MCF 10A (cell line): ENCODE results near the gene CPZ. TPM values are rescaled to one million over a fixed set of nuclear protein-coding genes. Genes with fewer than 3 reads are reported as not detected.

ENCODE experiments used
- BruUV-seq: library from RNA; stranded (reverse); fragments of 400-500 nt; replicated peaks from 2 replicates; lab custom pipeline; 2021; lab: Mats Ljungman, UMichigan
- CTCF ChIA-PET: fragments of 300-600 bp; sonication (Branson Sonifier 250); formaldehyde crosslinking; extraction: SDS; loops from one replicate; lab custom pipeline; 2021; ENCODE audit warnings: antibody characterized with exemption, inconsistent platforms; lab: Yijun Ruan, JAX
- POLR2A ChIA-PET: fragments of 300-600, 350-650 bp; sonication (Branson Sonifier 250); formaldehyde crosslinking; extraction: SDS; loops from one replicate; lab custom pipeline; 2020; ENCODE audit warnings: antibody characterized with exemption, inconsistent platforms; lab: Yijun Ruan, JAX
- DNase-seq: peaks from one replicate; pipeline ENCODE4 v3.0.0-alpha.2; 2018; ENCODE audit not compliant: unreplicated experiment
- H3K27ac Mint-ChIP-seq: one replicate; pipeline ENCODE4 v1.8.0; 2022; ENCODE audit warnings: mild to moderate bottlenecking, low read depth, mixed read lengths; ENCODE audit not compliant: unreplicated experiment
- H3K27me3 Mint-ChIP-seq: one replicate; pipeline ENCODE4 v1.8.0; 2022; ENCODE audit warnings: mixed read lengths; ENCODE audit not compliant: insufficient read depth, unreplicated experiment
- H3K36me3 Mint-ChIP-seq: one replicate; pipeline ENCODE4 v1.8.0; 2022; ENCODE audit warnings: mild to moderate bottlenecking, moderate library complexity, mixed read lengths; ENCODE audit not compliant: insufficient read depth, unreplicated experiment
- H3K4me1 Mint-ChIP-seq: one replicate; pipeline ENCODE4 v1.8.0; 2022; ENCODE audit warnings: mixed read lengths; ENCODE audit not compliant: insufficient read depth, unreplicated experiment
- H3K4me3 Mint-ChIP-seq: one replicate; pipeline ENCODE4 v1.8.0; 2022; ENCODE audit warnings: mild to moderate bottlenecking, moderate library complexity, mixed read lengths; ENCODE audit not compliant: unreplicated experiment
- H3K9me3 Mint-ChIP-seq: one replicate; pipeline ENCODE4 v1.8.0; 2022; ENCODE audit warnings: mixed read lengths; ENCODE audit not compliant: unreplicated experiment
- intact Hi-C: fragments of 100-400 bp; cut with micrococcal nuclease; formaldehyde crosslinking; loops from 2 replicates; pipeline ENCODE4 v1.14.1; 2022
- total RNA-seq: library from RNA; stranded (reverse); gene quantifications from 2 replicates; pipeline ENCODE4 v1.2.3, GENCODE V29; 2022
- TF ChIP-seq, protein P1 (sequence below): fragments of 200-600 bp; IDR thresholded peaks from one replicate; pipeline ENCODE4 v1.8.0; 2022; ENCODE audit warnings: antibody characterized with exemption, mild to moderate bottlenecking; ENCODE audit not compliant: unreplicated experiment

Gene CPZ
- total RNA-seq, 1 experiment from 2014 or later, result not detected

DNA sequence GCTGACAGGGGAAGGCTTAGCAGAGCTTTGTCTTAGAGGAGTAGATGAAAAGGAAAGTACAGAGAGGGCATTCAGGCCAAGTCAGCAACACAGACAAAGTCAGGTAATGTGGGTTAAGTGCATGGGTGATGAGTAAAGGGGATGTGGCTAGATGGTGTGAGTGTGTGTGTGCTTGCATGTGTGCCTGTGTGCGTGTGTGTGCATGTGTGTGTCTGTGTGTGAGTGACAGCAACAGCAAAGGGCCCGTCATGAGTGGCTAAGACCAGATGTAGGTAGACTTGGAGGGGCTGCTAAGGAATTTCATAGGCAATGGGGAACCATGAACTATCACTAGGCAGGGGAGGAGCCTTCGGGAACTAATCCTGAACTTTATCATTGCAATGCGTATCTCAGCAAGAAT is 14.6 kb upstream of the CPZ start:
- no peak for DNase-seq
- intact Hi-C loops, result no loop called here
- ChIA-PET CTCF (interaction anchor here (0.6 to 0.7 kb wide), 2 partner anchors 44 to 110 kb away, joined by 3 read pairs; no protein-coding TSS in a partner anchor), POLR2A (no interaction called here)
- H3K4me3 Mint-ChIP-seq, result no peak overlapping the region
- H3K27me3 Mint-ChIP-seq, result peaks cover 53% of the 10 kb centered on the region
- TF ChIP-seq, protein P1, sequence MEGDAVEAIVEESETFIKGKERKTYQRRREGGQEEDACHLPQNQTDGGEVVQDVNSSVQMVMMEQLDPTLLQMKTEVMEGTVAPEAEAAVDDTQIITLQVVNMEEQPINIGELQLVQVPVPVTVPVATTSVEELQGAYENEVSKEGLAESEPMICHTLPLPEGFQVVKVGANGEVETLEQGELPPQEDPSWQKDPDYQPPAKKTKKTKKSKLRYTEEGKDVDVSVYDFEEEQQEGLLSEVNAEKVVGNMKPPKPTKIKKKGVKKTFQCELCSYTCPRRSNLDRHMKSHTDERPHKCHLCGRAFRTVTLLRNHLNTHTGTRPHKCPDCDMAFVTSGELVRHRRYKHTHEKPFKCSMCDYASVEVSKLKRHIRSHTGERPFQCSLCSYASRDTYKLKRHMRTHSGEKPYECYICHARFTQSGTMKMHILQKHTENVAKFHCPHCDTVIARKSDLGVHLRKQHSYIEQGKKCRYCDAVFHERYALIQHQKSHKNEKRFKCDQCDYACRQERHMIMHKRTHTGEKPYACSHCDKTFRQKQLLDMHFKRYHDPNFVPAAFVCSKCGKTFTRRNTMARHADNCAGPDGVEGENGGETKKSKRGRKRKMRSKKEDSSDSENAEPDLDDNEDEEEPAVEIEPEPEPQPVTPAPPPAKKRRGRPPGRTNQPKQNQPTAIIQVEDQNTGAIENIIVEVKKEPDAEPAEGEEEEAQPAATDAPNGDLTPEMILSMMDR, result no peak
- no TSS peak for BruUV-seq
- H3K27ac Mint-ChIP-seq, result no peak overlapping the region
- no peaks in the 10 kb centered on the region for H3K36me3 Mint-ChIP-seq
- no peaks in the 10 kb centered on the region for H3K9me3 Mint-ChIP-seq
- no peaks in the 10 kb centered on the region for H3K4me1 Mint-ChIP-seq

DNA sequence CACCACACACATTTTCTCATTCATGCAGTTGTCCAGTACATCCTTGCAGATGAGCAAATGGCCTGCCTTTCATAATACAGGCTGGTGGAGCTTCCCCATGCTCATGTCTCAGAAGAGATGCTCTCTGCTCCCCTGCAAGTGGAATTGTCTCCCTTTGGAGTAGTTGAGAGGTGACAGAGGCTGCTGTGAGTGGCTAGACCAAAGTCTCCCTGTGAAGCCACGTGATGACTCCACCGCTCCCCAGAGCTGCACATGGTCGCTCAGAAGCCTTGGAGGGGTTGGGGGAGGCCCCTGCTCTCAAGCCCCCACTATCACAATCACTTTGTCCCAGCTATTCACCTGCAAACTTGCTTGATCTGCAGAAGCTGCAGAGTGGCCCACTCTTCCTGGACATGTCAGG is 13.8 kb upstream of the CPZ start:
- intact Hi-C loops, result no loop called here
- POLR2A ChIA-PET, result no interaction called here
- Mint-ChIP-seq H3K36me3 (no peaks in the 10 kb centered on the region), H3K27me3 (peaks cover 53% of the 10 kb centered on the region), H3K4me1 (no peaks in the 10 kb centered on the region), H3K4me3 (no peak overlapping the region), H3K9me3 (no peaks in the 10 kb centered on the region), H3K27ac (no peak overlapping the region)
- TF ChIP-seq, protein P1, result no peak
- no peak for DNase-seq
- no TSS peak for BruUV-seq
- CTCF ChIA-PET, result interaction anchor here (0.7 kb wide), 1 partner anchor 351 kb away, joined by 5 read pairs; no protein-coding TSS in a partner anchor

DNA sequence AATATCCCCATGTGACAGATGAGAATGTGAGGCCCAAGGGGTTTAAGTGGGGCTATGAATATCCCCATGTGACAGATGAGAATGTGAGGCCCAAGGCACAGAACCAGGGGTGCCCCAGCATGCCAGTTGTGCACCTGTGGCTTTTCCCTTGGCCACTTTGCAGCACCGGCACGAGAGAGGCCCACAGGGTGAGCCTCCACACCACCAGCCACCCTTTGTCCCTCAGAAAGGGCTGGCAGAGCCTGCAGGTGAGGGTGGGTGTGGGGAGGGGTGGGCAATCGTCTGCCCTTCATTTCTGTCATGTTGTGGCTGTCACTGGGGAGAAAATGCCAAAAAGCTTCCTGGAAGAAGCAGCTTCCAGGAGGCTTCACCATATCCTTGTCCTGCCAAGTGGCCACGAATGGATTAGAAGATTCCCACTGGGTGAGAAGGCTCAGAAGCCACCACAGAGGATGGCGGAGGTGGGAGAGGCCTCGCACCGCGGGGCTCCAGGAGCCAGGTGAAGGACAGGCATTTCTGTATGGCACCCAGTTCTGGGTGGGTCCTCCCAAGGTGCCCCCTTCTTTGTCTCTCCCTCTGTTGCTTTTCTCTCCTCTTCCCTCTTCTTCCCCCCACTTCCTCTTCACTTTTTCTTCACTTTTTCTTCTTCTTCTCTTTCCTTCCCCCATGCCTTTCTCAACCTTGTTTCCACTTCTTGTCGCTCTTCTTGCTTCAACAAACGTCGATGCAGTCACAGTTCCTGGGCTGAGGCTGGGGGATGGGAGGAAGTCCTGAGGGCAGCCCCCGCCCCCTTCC is 12.8 kb upstream of the CPZ start:
- Mint-ChIP-seq H3K27me3 (peaks cover 56% of the 10 kb centered on the region), H3K9me3 (no peaks in the 10 kb centered on the region), H3K36me3 (no peaks in the 10 kb centered on the region), H3K27ac (no peak overlapping the region), H3K4me1 (no peaks in the 10 kb centered on the region), H3K4me3 (no peak overlapping the region)
- intact Hi-C loops, result no loop called here
- ChIA-PET CTCF (no interaction called here), POLR2A (no interaction called here)
- BruUV-seq, result no TSS peak
- TF ChIP-seq, protein P1, result no peak
- no peak for DNase-seq

DNA sequence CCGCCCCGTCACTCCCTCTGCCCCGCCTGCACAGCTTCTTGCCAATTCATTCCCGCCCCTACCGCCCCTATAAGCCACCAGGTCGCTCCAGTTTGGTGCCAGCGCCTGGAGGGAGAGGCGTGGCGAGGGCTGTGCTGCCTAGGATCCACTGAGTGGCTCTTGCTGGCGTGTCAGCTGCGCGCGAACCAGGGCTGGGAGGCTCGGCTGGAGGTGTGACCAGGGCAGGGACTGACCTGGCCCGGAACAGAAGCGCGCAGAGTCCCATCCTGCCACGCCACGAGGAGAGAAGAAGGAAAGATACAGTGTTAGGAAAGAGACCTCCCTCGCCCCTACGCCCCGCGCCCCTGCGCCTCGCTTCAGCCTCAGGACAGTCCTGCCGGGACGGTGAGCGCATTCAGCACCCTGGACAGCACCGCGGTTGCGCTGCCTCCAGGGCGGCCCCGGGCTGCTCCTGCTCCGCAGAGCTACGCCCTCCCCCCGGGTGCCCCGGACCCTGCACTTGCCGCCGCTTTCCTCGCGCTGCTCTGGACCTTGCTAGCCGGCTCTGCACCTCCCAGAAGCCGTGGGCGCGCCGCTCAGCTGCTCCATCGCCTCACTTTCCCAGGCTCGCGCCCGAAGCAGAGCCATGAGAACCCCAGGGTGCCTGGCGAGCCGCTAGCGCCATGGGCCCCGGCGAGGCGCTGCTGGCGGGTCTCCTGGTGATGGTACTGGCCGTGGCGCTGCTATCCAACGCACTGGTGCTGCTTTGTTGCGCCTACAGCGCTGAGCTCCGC is 12.1 kb upstream of the CPZ start, which contains the start of gene GPR78:
GPR78 (plus strand) TSS at position 72 of the 773 bp plus-strand sequence; CDS start at position 663, 591 bp downstream.
- intact Hi-C loops, result no loop called here
- H3K4me1 Mint-ChIP-seq, result no peaks in the 10 kb centered on the region
- H3K27me3 Mint-ChIP-seq, result peaks cover 57% of the 10 kb centered on the region
- no peaks in the 10 kb centered on the region for H3K36me3 Mint-ChIP-seq
- no peaks in the 10 kb centered on the region for H3K9me3 Mint-ChIP-seq
- no peak within 1 kb of the TSS for H3K4me3 Mint-ChIP-seq
- BruUV-seq, result no TSS peak
- TF ChIP-seq, protein P1, result no peak
- DNase-seq, result no peak
- no peak within 1 kb of the TSS for H3K27ac Mint-ChIP-seq
- ChIA-PET CTCF (no interaction called here), POLR2A (no interaction called here)
